Vagina (tissue), 2 donors: ENCODE data around the gene JMJD6. TPM values are rescaled to one million over a fixed set of nuclear protein-coding genes. Genes with fewer than 3 reads are reported as not detected.

Source experiments
- DNase-seq, 2 donors: peaks; one replicate each; pipeline ENCODE4 v3.0.0-alpha.2; 2017; ENCODE audit errors: extremely low spot score in 2 of 2
- H3K27ac ChIP-seq: fragments of 200-600 bp; sonication (generic); one replicate; pipeline ENCODE4 v1.5.1; 2019
- H3K27me3 ChIP-seq: fragments of 200-600 bp; sonication (generic); one replicate; pipeline ENCODE4 v1.5.1; 2019
- H3K36me3 ChIP-seq, 2 donors: fragments of 200-600 bp; sonication (generic); one replicate each; pipeline ENCODE4 v1.5.1; 2017 to 2019
- H3K4me1 ChIP-seq: fragments of 200-600 bp; sonication (generic); one replicate; pipeline ENCODE4 v1.5.1; 2019
- H3K4me3 ChIP-seq, 2 donors: fragments of 200-600 bp; sonication (generic); 1 replicate in 1 of 2; 2 replicates in 1 of 2; pipeline ENCODE4 v1.5.1; 2016 to 2019
- H3K9me3 ChIP-seq: fragments of 200-600 bp; sonication (generic); one replicate; pipeline ENCODE4 v1.5.1; 2019
- POLR2A ChIP-seq, 2 donors: fragments of 450-650 bp; IDR thresholded peaks; one replicate each; pipeline ENCODE4 v1.6.1; 2017; ENCODE audit warnings: antibody characterized with exemption in 2 of 2, mild to moderate bottlenecking in 2 of 2, moderate library complexity in 2 of 2
- POLR2AphosphoS5 ChIP-seq, 2 donors: sonication (generic); formaldehyde crosslinking; IDR thresholded peaks; one replicate each; pipeline ENCODE4 v1.9.0; 2017; ENCODE audit warnings: antibody characterized with exemption in 2 of 2, mild to moderate bottlenecking in 2 of 2, low read depth in 1 of 2; ENCODE audit not compliant: insufficient read depth in 1 of 2
- intact Hi-C: fragments of 100-400 bp; cut with DNase I; formaldehyde crosslinking; loops from one replicate; pipeline ENCODE4 v1.15.1; 2023
- total RNA-seq: library from RNA; depleted of rRNA; stranded (reverse); fragments of >200 nt; gene quantifications from one replicate; pipeline ENCODE4 v1.2.3, GENCODE V29; 2016
- TF ChIP-seq, protein P1 (sequence below), 3 experiments: fragments of 450-650 bp in 2 of 3; fragments of 200-600 bp in 1 of 3; sonication (generic) in 1 of 3; IDR thresholded peaks; one replicate each; pipeline ENCODE4 v1.5.1; 2017 to 2019; ENCODE audit warnings: antibody characterized with exemption in 3 of 3, mild to moderate bottlenecking in 2 of 3, moderate library complexity in 2 of 3

Gene JMJD6
- total RNA-seq, 1 donor from 2014 or later: 28.0 TPM

DNA sequence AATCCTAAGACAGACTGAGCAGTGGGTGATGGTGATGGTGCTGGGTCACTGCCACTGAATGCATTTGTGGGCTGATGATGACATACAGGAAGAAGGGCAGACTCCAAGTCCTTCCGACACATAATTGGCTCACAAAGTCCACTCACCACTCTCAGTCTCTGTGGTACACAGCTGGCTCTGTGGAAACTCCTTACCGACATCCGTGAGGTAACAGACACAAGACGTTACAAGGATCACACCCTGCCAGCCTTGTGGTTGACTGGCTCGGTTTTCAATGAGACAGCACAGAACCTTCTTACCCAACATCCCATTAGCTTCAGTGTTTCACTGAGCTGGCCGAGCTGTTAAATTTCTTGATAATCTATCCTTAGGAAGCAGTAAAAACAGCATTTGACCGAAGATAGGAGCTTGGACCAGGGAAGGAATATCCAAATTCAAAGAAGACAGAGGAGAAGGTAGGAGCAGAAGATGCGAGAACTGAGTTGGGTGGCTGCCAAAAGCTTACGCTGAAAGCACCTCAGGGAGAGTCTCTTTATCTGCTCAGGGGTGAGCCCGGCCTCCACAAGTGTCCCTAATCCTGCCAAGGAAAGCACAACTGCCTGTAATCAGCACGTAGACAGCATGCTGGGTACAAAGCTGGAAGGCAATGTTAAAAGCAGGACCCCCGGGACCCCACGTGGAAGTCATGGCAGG lies 10.1 kb downstream of the JMJD6 start:
- Histone ChIP-seq H3K27me3 (no peaks in the 10 kb centered on the region), H3K4me1 (peaks cover 20% of the 10 kb centered on the region), H3K36me3 (peaks cover 0 to 59% of the 10 kb centered on the region in 2 donors), H3K9me3 (no peaks in the 10 kb centered on the region), H3K4me3 (no peak overlapping the region), H3K27ac (no peak overlapping the region)
- no peak for DNase-seq
- intact Hi-C loops: loop anchor here (10.0 kb wide), 1 partner anchor 181 kb away; the partner anchor contains the start of gene CYGB
- TF ChIP-seq, protein P1, sequence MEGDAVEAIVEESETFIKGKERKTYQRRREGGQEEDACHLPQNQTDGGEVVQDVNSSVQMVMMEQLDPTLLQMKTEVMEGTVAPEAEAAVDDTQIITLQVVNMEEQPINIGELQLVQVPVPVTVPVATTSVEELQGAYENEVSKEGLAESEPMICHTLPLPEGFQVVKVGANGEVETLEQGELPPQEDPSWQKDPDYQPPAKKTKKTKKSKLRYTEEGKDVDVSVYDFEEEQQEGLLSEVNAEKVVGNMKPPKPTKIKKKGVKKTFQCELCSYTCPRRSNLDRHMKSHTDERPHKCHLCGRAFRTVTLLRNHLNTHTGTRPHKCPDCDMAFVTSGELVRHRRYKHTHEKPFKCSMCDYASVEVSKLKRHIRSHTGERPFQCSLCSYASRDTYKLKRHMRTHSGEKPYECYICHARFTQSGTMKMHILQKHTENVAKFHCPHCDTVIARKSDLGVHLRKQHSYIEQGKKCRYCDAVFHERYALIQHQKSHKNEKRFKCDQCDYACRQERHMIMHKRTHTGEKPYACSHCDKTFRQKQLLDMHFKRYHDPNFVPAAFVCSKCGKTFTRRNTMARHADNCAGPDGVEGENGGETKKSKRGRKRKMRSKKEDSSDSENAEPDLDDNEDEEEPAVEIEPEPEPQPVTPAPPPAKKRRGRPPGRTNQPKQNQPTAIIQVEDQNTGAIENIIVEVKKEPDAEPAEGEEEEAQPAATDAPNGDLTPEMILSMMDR (IDR thresholded peaks at IDR 0.05): no peak
- TF ChIP-seq POLR2AphosphoS5 (IDR thresholded peaks at IDR 0.05; ENCODE audit: insufficient read depth in 1 of 2, low read depth in 1 of 2) (no peak), POLR2A (IDR thresholded peaks at IDR 0.05) (no peak)

DNA sequence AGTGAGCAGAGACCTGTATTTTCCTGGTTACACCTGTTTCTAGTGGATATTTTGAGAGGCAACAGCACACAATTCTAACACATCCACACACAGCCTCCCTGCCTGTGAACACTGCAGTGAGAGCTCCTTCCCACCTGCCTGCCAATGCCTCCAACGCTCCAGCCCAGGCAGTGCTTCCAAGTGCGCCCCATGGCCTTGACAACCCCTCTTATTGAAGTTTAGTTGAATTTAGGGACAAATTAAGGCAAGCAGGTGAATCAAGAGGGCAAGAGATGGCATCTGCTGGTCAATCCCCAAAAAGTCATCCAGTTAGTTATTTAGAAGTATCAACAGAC lies 10.9 kb downstream of the JMJD6 start:
- TF ChIP-seq, protein P1 (IDR thresholded peaks at IDR 0.05): no peak
- no peak for TF ChIP-seq POLR2A (IDR thresholded peaks at IDR 0.05)
- TF ChIP-seq POLR2AphosphoS5 (IDR thresholded peaks at IDR 0.05; ENCODE audit: insufficient read depth in 1 of 2, low read depth in 1 of 2): no peak
- Histone ChIP-seq H3K9me3 (no peaks in the 10 kb centered on the region), H3K27me3 (no peaks in the 10 kb centered on the region), H3K36me3 (peaks cover 0 to 50% of the 10 kb centered on the region in 2 donors), H3K4me3 (no peak overlapping the region), H3K27ac (peak overlapping the region; percentile 14), H3K4me1 (peaks cover 23% of the 10 kb centered on the region)
- no peak for DNase-seq
- intact Hi-C loops: loop anchor here (10.0 kb wide), 1 partner anchor 181 kb away; the partner anchor contains the start of gene CYGB

DNA sequence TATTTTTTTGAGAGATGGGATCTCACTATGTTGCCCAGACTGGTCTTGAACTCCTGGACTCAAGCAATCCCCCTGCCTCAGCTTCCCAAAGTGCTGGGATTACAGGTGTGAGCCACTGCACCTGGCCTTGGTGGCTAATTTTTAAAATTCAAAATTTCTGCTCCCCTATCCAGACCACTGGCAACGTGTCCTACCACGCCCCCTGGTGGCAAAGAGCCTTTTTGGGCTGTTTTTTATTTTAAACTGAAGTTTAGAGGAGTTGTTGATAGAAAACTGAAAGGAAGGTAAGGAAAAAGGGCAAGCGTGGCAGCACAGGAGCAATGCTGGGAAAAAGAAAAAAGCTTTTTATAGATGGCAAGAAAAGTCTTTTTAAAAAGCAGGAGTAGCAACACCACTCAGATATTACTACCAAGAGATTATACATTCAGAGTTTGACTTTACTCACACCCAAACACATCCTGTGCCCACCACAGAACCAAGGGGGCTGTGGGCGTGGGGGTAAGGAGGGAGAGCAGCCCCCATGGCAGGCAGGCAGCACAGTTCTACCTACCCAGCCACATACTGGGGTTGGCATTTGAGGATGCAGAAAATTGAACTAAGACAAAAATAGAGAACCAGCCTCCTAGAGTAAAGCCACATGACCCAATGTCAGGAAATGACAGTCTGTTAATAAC lies 11.4 kb downstream of the JMJD6 start:
- peaks cover 25% of the 10 kb centered on the region for H3K4me1 ChIP-seq
- DNase-seq: no peak
- H3K27me3 ChIP-seq: no peaks in the 10 kb centered on the region
- no peaks in the 10 kb centered on the region for H3K9me3 ChIP-seq
- H3K36me3 ChIP-seq: peaks cover 0 to 45% of the 10 kb centered on the region in 2 donors
- no peak overlapping the region for H3K4me3 ChIP-seq
- TF ChIP-seq POLR2AphosphoS5 (IDR thresholded peaks at IDR 0.05; ENCODE audit: insufficient read depth in 1 of 2, low read depth in 1 of 2) (peak in 1 of 2 donors; percentile 58), POLR2A (IDR thresholded peaks at IDR 0.05) (no peak)
- TF ChIP-seq, protein P1 (IDR thresholded peaks at IDR 0.05): peak; percentile 59 to 85 (median 78)
- intact Hi-C loops: loop anchor here (10.0 kb wide), 1 partner anchor 180 kb away; the partner anchor contains the start of gene CYGB
- peak overlapping the region; percentile 14 for H3K27ac ChIP-seq

DNA sequence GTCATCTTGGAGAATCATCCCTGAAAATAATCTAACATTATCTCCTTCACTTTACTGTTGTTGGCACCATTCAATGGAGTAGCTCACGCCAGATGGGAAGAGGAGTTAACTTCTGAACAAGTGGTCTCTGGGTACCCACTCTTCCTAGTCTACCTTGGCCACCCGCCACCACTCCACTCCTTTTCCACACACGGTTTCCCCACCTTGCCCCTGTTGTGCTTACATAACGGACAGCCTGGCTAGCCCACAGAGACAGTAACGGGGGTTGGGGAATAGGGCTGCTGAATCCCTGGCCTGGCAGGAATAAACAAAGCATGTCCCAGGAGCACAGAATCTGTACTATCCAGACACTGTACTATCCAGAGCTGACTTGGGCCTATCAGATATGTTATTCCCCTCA lies 12.1 kb downstream of the JMJD6 start:
- peaks cover 31% of the 10 kb centered on the region for H3K4me1 ChIP-seq

More for the DNA sequence above, 12.1 kb downstream of the JMJD6 start:
- no peaks in the 10 kb centered on the region for H3K9me3 ChIP-seq
- H3K4me3 ChIP-seq: no peak overlapping the region
- intact Hi-C loops: loop anchor here (10.0 kb wide), 1 partner anchor 180 kb away; the partner anchor contains the start of gene CYGB
- no peaks in the 10 kb centered on the region for H3K27me3 ChIP-seq
- peak overlapping the region; percentile 14 for H3K27ac ChIP-seq
- TF ChIP-seq POLR2A (IDR thresholded peaks at IDR 0.05) (no peak), POLR2AphosphoS5 (IDR thresholded peaks at IDR 0.05; ENCODE audit: insufficient read depth in 1 of 2, low read depth in 1 of 2) (no peak)
- TF ChIP-seq, protein P1 (IDR thresholded peaks at IDR 0.05): no peak
- H3K36me3 ChIP-seq: peaks cover 0 to 39% of the 10 kb centered on the region in 2 donors
- no peak for DNase-seq
